ENCODE measurements around the gene FZR1.
"Not testable (repeated sequence)": the region's sequence is repeated elsewhere in the genome, so short reads cannot be mapped to it uniquely, and the experiment has no call there.

Gene FZR1

GRCh38 chr19:3523361-3524077, 17.4 kb downstream of the FZR1 start:
- H3K36me3 Mint-ChIP-seq (ENCODE audit: low read depth), result peaks cover 6% of the 10 kb centered on the region

GRCh38 chr19:3524078-3524842, 18.1 kb downstream of the FZR1 start:
- no peaks in the 10 kb centered on the region for H3K9me3 Mint-ChIP-seq
- no peak for ATAC-seq
- H3K4me1 Mint-ChIP-seq, result peaks cover 2% of the 10 kb centered on the region
- H3K27ac Mint-ChIP-seq, result no peak overlapping the region
- H3K36me3 Mint-ChIP-seq (ENCODE audit: low read depth), result peaks cover 6% of the 10 kb centered on the region
- no peak overlapping the region for H3K4me3 Mint-ChIP-seq
- H3K27me3 Mint-ChIP-seq, result no peaks in the 10 kb centered on the region
- DNase-seq, result no peak

More at GRCh38 chr19:3523361-3524077, 17.4 kb downstream of the FZR1 start:
- no peak overlapping the region for H3K27ac Mint-ChIP-seq
- no peak overlapping the region for H3K4me3 Mint-ChIP-seq
- no peaks in the 10 kb centered on the region for H3K27me3 Mint-ChIP-seq
- ATAC-seq (no peak), DNase-seq (no peak)
- H3K9me3 Mint-ChIP-seq, result no peaks in the 10 kb centered on the region
- peaks cover 5% of the 10 kb centered on the region for H3K4me1 Mint-ChIP-seq

GRCh38 chr19:3524904-3525451, 18.9 kb downstream of the FZR1 start:
- H3K4me3 Mint-ChIP-seq, result no peak overlapping the region
- H3K4me1 Mint-ChIP-seq, result peaks cover 2% of the 10 kb centered on the region
- peaks cover 6% of the 10 kb centered on the region for H3K36me3 Mint-ChIP-seq (ENCODE audit: low read depth)
- ATAC-seq (no peak), DNase-seq (no peak)
- H3K27ac Mint-ChIP-seq, result no peak overlapping the region
- no peaks in the 10 kb centered on the region for H3K27me3 Mint-ChIP-seq
- H3K9me3 Mint-ChIP-seq, result no peaks in the 10 kb centered on the region

GRCh38 chr19:3526507-3527237, 20.6 kb downstream of the FZR1 start:
- ATAC-seq (no peak), DNase-seq (no peak)
- Mint-ChIP-seq H3K27me3 (no peaks in the 10 kb centered on the region), H3K4me3 (no peak overlapping the region), H3K9me3 (no peaks in the 10 kb centered on the region), H3K27ac (no peak overlapping the region), H3K4me1 (no peaks in the 10 kb centered on the region), H3K36me3 (ENCODE audit: low read depth) (peaks cover 8% of the 10 kb centered on the region)

- no peak for DNase-seq
- ATAC-seq, result no peak
- no peaks in the 10 kb centered on the region for H3K4me1 Mint-ChIP-seq
- no peaks in the 10 kb centered on the region for H3K9me3 Mint-ChIP-seq
- no peaks in the 10 kb centered on the region for H3K27me3 Mint-ChIP-seq
- no peak overlapping the region for H3K27ac Mint-ChIP-seq
- no peak overlapping the region for H3K4me3 Mint-ChIP-seq
- peaks cover 8% of the 10 kb centered on the region for H3K36me3 Mint-ChIP-seq (ENCODE audit: low read depth)
Observed at GRCh38 chr19:3527238-3527910, 21.3 kb downstream of the FZR1 start.

- H3K4me3 Mint-ChIP-seq, result no peak overlapping the region
- no peak overlapping the region for H3K27ac Mint-ChIP-seq
- DNase-seq (no peak), ATAC-seq (no peak)
- H3K27me3 Mint-ChIP-seq, result no peaks in the 10 kb centered on the region
- H3K4me1 Mint-ChIP-seq, result no peaks in the 10 kb centered on the region
- no peaks in the 10 kb centered on the region for H3K9me3 Mint-ChIP-seq
- peaks cover 8% of the 10 kb centered on the region for H3K36me3 Mint-ChIP-seq (ENCODE audit: low read depth)
Observed at GRCh38 chr19:3528080-3528479, 22.0 kb downstream of the FZR1 start.

- no peaks in the 10 kb centered on the region for H3K9me3 Mint-ChIP-seq
- no peak overlapping the region for H3K4me3 Mint-ChIP-seq
- DNase-seq, result no peak
- peaks cover 9% of the 10 kb centered on the region for H3K36me3 Mint-ChIP-seq (ENCODE audit: low read depth)
- no peaks in the 10 kb centered on the region for H3K4me1 Mint-ChIP-seq
- ATAC-seq, result no peak
- H3K27me3 Mint-ChIP-seq, result no peaks in the 10 kb centered on the region
- no peak overlapping the region for H3K27ac Mint-ChIP-seq
Observed at GRCh38 chr19:3528539-3529211, 22.6 kb downstream of the FZR1 start.

- not testable (repeated sequence) for H3K27ac Mint-ChIP-seq; H3K9me3 Mint-ChIP-seq; H3K4me3 Mint-ChIP-seq; ATAC-seq; H3K36me3 Mint-ChIP-seq (ENCODE audit: low read depth); H3K4me1 Mint-ChIP-seq; H3K27me3 Mint-ChIP-seq; DNase-seq
Observed at GRCh38 chr19:3529299-3529698, 23.2 kb downstream of the FZR1 start.

GRCh38 chr19:3530389-3530788, 24.3 kb downstream of the FZR1 start:
- Mint-ChIP-seq H3K27ac (no peak overlapping the region), H3K4me3 (no peak overlapping the region), H3K4me1 (no peaks in the 10 kb centered on the region), H3K36me3 (ENCODE audit: low read depth) (peaks cover 9% of the 10 kb centered on the region), H3K9me3 (no peaks in the 10 kb centered on the region), H3K27me3 (no peaks in the 10 kb centered on the region)
- DNase-seq, result no peak
- no peak for ATAC-seq

- ATAC-seq, result no peak
- Mint-ChIP-seq H3K27me3 (no peaks in the 10 kb centered on the region), H3K27ac (no peak overlapping the region), H3K36me3 (ENCODE audit: low read depth) (peaks cover 9% of the 10 kb centered on the region), H3K4me3 (no peak overlapping the region), H3K4me1 (no peaks in the 10 kb centered on the region), H3K9me3 (no peaks in the 10 kb centered on the region)
- DNase-seq, result no peak
Observed at GRCh38 chr19:3531716-3532115, 25.6 kb downstream of the FZR1 start.

GRCh38 chr19:3532154-3532786, 26.2 kb downstream of the FZR1 start:
- no peaks in the 10 kb centered on the region for H3K9me3 Mint-ChIP-seq
- ATAC-seq (no peak), DNase-seq (no peak)
- H3K4me1 Mint-ChIP-seq, result no peaks in the 10 kb centered on the region
- no peaks in the 10 kb centered on the region for H3K27me3 Mint-ChIP-seq
- H3K27ac Mint-ChIP-seq, result no peak overlapping the region
- no peak overlapping the region for H3K4me3 Mint-ChIP-seq
- peaks cover 7% of the 10 kb centered on the region for H3K36me3 Mint-ChIP-seq (ENCODE audit: low read depth)

GRCh38 chr19:3533033-3533432, 26.9 kb downstream of the FZR1 start:
- Mint-ChIP-seq H3K9me3 (no peaks in the 10 kb centered on the region), H3K27me3 (no peaks in the 10 kb centered on the region), H3K36me3 (ENCODE audit: low read depth) (peaks cover 7% of the 10 kb centered on the region), H3K27ac (no peak overlapping the region), H3K4me3 (no peak overlapping the region), H3K4me1 (no peaks in the 10 kb centered on the region)
- ATAC-seq (no peak), DNase-seq (no peak)

GRCh38 chr19:3533563-3534216, 27.6 kb downstream of the FZR1 start:
- H3K27me3 Mint-ChIP-seq, result no peaks in the 10 kb centered on the region
- DNase-seq, result no peak
- no peaks in the 10 kb centered on the region for H3K4me1 Mint-ChIP-seq
- peaks cover 7% of the 10 kb centered on the region for H3K36me3 Mint-ChIP-seq (ENCODE audit: low read depth)
- H3K4me3 Mint-ChIP-seq, result no peak overlapping the region
- ATAC-seq, result no peak
- no peaks in the 10 kb centered on the region for H3K9me3 Mint-ChIP-seq
- no peak overlapping the region for H3K27ac Mint-ChIP-seq
